HG02763 (cell line): Measurements from ENCODE around the gene ARX.

Experiments
- ATAC-seq: cut with Tn5 transposase; IDR thresholded peaks from one replicate; pipeline ENCODE4 v1.9.1; 2021; ENCODE audit warnings: mild to moderate bottlenecking, moderate library complexity; ENCODE audit not compliant: unreplicated experiment

The ARX gene

DNA sequence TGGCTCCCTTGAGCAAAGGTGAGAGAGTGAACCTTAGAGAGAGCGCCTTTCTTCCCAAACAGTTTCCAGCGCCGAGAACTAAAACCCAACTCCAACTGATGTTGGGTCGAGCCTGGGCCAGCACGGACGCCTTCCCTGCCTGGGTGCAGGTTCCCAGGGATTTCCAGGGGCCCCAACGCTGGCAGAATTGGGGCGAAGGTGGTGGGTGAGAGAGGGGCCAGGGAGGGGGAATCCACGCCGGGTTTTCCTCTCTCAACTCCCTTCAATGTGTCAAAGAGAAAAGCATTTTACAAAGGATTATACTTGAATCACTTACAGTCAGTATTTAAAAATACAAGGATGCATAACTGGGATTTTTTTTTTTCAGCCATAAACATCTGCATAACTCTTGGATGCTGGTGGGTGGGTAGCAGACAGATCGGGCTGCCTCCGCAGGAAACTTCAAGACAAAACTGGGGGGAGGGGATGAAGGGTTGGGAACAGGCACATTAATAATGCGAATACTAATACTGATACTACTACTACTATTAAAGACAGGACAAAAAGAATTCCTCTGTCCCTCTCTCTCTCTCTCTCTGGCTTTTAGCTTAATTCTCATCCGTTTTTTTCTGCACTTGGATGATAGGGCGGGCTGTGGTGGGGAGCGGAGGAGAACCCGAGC lies 1.3 kb upstream of the ARX start:
- ATAC-seq: no peak

DNA sequence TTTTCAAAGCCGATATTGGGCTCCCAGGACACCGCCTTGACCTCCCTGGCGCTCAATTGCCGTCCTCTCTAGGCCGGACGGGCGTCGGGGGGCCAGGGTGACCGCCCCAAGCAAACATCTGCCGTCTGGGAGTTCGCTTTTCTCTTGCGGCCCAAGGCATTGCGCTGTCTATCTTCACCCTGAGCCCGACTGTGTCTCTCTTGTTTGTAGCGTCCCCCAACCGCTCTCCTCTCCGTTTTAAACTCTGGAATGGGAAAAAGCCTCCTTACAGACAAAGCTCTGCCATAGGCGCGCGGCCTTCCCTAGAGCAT lies 551 bp upstream of the ARX start:
- no peak for ATAC-seq

DNA sequence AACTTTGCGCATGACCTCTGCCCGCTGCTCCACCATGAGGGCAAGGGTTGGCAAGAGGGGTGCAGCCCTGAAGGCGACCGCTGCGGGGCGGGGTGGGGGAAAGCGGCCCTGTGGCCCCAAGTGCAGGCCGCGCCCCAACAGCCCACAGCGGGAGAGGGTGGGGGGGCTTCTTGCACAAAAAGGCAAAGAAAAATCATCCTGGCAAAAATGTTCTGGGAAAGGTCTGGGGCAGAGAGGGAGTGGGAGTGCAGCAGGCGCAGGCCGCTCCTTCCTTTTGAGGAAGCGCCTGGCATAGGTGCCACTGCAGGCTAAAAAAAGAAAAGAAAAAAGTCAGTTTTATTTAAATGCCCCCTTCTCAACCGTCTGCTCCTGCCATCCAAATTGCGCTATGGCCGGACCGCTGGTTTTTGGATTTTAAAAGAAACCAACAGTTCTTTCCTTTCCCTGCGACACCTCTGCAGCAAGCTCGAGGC lies 1.4 kb downstream of the ARX start:
- no peak for ATAC-seq

DNA sequence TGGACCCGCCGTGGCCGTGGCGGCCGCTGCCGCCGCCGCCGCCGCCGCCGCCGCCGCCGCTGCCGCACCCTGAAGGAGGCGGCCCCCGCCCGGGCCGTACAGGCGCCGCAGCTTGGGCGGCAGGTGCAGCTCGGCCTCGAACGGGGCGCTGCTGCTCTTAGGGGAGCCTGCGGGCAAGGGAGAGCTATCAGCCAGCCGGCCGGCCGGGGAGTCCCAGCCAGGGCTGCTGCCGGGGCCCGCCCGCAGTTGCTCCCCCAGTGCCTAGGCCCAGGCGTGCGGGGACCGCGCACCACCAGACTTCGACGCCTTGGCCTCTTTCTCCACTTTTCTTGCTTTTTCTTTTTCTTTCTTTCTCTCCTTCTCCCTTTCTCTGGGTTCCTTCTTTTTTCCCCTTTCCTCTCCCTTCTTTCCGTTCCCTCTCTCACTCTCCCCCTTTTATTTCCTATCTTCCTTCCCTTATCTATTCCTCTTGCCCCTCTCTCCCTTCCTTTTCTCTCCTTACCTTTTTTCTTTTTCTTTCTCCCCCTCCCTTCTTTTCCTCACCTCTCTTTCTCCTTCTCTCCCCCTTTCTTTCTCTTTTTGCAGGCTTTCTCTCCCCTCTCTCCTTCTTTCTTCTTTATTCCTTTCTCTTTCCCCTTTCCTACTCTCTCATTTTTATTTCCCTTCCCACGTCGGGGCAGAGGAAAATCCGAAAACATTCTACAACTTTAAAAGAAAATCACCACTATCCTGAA lies 2.0 kb downstream of the ARX start:
- ATAC-seq: no peak

DNA sequence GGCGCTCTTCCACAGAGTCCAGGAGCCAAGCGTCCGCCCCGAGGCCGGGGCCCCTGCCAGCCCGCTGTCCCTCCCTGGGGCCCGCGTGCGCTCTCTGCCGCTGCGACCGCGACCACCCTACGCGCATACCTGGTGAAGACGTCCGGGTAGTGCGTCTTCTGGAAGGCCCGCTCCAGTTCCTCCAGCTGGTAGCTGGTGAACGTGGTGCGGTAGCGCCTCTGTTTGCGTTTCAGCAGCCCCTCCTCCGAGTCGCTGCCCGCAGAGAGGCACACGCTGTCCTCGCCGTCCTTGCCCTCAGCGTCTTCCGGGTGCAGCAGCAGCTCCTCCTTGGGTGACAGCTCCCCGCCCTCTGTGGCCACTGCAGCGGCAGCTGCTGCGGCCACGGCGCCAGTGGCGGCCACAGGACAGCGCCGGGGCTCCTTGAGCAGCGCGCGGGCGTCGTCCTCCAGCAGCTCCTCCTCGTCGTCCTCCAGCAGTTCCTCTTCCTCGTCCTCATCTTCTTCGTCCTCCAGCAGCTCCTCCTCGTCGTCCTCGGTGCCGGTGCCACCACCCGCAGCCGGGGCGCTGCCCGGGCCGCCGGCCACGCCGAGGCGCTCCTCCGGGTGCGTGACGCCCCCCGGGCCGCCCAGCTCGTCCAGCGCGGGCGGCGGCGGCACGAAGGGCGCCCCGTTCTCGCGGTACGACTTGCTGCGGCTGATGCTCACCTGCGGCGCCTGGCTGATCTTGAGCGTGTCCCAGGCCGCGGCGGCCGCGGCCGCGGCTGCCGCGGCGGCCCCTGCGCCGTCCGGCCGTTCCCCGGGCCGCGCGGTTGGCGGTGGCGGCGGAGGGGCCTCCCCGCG lies 2.8 kb downstream of the ARX start:
- ATAC-seq: no peak

DNA sequence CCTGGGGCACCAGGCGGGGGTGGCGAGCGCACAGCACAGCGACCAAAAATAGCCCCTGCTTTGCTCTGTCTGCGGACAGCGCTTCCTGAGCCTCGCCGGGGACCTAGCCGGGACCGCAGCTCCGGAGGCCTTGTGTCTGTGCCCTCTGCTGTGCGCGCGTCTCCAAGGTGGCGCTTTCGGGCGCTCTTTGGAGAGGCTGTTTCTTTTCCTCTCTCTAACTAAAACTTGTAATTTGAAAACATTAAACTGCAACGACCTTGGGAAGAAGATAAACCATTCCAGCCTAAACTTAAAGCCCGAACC lies 3.4 kb downstream of the ARX start:
- no peak for ATAC-seq

DNA sequence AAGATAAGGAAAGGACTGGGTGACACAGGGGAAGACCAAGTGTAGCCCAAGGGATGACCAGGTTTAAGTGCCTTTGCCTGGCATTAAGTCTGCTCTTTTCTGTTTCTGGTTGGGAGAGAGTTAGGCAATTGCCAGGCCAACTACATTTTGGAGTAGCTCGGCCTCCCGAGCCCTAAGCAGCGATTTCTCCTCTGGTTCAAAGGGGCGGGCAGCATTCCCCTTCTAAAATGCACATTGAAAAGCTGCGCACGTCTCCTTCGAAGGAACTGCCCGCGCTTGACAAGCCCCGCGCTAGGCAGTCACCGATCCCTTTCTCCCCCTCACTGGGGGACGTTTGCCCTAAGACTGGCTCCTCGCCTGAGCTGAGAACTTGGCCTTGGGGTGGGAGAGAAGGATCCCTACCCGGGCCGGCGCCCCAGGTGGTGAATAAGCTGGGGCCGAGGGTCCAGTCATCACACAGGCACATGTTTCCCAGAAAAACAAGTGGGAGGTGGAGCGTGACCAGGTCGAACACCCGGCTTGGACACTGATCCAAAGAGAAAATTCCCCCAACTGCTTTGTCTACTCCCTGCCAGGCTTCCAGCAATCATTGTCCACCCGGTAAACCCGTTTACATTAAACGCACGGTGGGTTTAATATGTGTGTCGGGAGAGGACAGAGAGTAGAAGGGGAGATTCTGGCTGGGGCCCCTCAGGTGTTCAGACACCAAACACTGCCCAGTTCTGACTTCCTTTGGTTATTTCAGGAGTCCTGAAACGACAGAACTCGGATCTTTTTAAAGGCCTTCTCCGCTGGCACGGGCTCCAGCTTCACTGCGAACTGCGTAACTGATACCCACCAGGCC lies 4.0 kb downstream of the ARX start:
- no peak for ATAC-seq

DNA sequence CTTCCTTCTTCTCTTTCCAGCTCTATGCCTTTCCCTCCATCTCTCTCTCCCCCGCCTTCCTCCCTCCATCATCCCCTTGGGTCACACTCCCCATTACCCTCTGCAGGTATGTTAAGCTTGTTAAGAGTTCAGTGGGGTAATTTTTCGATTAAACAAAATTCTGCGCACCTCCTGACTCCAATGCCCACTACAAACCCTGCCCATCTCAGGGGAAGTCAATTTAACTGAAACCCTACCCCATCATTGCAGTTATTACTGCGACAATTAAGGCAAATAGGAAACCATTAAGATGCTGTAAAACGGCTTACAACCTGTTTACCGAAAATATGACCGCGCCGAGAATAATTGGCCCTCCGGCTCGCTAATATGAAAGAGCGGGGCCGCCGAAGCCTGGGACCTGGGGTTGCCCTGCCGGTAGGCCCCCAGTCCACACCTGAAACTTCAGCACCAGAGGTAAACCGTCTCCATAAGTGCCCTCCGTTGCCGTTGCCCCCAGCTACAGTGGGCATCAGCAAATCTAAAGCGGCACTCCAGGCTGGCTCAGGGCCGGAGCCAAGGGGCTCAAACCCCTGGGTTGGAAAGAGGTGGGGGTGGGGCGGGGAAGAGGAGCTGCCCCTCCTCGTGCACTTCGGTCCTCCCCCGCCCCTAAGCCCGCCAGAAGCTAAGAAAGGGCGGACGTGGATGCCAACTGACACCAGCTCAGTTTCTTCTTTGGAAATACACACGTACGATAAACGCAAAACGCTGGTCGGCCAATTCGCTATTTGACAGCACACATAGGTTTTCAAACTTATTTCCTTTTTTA lies 4.8 kb downstream of the ARX start:
- ATAC-seq: no peak

DNA sequence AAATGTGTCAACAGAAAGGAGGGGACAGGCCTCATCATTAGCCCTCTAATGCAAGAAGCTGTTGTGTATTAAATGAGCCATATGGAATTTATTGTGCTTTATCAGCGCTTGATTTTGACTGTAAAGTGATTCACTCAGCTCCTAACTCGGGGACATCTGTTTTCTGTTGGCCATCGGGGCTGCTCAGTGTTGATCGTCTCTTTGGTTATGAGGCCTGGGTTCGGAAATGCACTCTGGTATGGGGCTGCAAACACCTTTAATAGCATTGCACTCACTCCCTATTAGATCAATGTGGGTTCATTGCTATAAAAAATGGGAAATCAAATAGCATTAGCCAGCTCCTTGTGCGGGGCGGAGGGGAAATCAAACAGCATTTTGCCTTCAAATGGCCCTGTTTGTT lies 6.4 kb downstream of the ARX start:
- ATAC-seq: no peak

DNA sequence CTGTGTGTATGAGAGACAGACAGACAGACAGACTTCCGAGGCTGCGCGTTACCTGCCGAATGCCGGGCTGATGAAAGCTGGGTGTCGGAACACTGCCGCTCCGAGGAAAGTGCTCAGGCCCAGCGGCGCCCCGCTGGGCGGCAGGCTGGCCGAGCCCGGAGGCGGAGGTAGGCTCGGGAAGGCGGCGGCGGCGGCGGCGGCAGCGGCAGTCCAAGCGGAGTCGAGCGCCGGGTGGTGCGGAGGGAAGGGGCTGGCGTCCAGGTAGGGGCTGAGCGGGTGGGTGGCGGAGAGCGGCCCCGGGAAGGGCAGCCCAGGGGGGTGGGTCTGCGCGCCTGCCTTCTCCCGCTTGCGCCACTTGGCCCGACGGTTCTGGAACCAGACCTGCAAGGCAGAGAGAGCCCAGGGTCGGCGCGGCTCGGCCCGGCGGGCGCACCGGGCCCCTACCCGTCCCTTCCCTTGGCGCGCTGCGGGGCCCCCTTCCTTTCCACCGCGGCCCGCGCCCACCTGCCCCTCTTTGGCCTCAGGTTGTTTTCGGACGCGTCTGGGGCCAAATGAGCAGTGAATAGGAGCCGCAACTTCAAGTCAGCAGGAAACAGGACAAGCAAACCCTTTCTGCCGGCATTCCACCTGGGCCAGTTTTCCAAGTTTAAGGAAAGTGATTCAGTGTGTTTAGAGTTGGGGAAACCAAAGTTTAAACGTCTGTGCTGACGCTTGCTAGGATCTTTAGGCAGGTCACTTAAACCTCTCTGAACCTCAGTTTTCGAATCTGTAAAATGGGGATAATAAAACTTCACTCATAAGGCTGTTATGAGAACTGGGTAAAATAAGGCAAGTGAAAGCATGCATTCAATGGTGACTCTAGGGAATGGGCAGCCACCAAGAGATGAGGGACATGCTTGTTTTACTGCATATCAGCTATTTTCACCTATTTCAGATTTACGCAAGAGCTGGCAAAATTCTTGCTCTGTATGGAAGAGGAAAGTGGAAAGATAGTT lies 8.4 kb downstream of the ARX start:
- ATAC-seq: no peak

DNA sequence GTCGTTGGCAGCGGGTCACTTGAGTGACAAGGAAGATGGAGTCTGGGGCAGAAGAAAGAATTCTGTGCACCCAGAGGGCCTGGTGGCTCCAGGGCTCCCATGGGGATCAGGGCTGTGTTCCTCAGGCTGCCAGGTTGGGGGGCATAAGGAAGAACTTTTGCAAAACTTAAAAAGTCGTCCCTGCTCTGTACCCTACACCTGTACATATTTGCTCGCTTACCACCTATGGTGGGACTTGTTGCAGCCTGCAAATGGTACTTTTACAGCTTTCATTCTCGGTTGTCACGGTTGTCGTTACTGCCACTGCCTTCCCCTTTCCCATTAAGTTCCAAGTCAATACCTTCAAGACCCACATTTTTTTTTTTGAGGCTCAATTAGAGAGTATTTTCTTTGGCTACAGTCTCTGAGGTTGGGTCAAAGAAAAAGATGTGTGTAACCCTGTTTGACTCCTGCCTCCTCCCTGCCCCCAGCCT lies 9.1 kb downstream of the ARX start:
- no peak for ATAC-seq

DNA sequence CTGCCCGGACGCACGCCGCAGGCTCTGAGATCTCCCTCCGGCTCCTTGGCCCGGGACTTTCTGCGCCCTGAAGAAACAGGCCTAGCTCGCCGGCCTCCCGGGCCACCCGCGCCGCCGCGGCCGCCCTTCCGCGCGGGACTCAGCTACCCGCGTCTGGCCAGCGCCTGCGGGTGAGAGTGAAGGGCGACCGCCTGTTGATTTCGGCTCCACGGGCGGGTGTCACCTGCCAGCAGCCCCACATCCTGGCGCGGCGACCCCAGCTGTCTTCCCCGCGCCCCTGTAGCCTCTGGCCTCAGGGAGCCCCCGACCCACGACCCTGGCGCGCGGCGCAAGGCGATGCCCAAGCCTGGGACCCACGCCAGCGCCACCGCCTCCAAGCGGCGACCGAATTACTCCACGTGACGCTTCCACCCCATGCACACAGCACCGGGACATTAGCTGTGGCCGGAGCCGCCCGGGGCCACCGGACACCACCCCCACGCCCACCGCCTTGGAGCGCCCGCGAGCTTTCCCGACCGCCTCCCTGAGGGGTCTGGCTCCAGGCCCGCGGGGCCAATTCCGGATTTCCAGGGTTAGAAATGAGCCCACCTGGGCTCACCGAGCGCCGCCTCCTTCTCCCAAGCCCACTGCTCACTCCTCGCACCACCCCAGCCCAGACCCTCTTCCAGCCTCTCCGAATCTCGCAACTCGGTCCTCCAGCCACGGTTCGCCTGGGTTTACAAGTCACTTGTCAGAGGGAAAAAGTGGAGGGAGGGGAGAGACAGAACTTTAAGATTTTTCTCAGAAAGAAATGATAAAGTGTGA lies 10.2 kb downstream of the ARX start:
- ATAC-seq: no peak

DNA sequence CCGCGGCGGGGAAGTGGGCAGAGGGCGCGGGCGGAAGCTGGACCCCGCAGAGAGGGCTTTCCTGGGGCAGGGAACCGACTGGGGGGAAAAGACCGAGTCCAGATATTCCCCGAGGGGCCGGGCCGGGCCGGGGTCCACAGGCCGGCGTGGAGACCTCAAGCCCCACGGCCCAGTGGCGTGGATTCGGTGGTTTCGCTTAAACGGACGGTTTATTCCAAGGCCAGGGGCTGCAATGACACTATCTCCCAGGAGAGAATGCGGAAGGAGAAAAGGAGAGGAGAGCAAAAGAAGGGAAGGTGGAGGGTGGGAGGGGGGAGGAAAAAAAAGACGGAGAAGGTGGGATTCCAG lies 10.8 kb downstream of the ARX start:
- no peak for ATAC-seq

DNA sequence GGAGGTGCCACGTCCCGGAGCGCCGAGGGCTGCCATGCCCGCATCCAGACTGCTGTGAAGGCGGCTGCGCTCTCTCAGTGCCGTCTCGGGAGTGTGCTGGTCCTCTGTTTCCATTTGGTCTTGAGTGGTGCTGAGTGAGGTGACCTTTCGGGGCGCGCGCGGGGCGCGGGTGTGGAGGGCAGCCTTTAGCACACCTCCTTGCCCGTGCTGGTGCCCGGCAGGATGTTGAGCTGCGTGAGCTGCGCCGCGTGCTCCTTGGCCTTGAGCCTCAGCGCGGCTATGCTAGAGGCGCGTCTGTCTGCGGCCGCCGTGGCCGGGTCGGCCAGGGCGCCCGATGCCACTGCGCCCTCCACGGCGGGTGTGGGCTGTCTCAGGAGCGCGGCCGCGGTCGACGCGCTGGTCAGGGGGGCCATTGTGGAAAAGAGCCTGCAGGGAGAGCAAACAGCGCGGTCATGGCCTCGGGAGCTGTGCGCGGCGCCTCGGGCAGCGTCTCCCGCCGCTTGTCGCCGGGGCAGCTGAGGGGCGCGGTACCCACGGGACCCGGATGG lies 11.2 kb downstream of the ARX start:
- no peak for ATAC-seq

DNA sequence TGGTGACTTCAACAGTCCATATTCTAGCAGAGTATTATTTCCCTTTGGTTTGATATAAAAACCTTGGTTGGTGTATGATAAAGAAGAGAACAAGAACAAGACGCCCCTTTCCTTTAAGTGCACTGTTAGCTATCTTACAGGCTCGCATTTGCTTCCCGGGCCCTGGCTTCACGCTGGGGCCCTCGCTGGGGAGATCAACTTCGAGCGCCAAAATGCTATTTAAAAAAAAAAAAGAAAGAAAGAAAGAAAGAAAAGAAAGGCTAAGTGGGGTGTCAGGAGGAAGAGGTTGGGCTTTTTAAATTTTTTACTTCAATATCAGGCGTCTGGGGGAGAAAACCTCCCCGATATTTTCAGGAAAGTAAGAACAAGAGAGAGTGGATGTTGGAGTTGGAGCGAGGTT lies 11.7 kb downstream of the ARX start:
- no peak for ATAC-seq

DNA sequence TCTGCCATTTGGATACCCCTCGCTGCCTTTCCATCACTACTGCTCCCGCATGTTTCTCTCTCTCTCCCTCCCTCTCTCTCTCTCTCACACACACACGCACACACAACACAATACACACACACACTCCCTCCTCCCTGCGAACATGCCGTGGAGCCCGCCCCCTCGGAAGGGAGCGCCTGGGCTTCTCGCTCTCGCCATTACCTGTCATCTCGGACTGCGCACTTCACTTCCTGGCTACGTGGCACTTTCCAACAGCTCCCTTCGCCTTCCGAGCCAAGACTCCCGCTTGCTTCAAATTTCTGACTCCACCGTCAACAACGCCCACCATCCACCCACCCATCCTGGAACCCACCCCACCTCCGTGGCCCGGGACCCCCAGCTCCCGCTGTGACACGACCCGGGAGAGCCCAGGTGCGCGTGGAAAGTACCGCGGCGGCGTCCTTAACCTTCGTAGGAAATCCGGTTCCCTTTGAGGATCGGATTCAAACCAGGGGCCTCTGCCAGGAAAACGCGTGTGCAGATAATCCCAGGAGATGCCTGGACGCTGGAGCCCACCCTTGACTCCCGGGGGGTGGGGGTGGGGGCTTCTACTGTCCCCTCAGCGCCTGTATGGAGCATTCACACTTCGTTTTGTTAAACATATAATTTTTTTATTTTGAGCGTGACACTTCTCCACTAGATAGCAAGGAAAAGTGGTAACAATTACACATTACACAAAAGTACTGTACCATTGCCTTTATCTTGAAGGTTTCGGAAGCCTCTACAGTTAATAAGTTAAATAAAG lies 12.5 kb downstream of the ARX start:
- no peak for ATAC-seq

DNA sequence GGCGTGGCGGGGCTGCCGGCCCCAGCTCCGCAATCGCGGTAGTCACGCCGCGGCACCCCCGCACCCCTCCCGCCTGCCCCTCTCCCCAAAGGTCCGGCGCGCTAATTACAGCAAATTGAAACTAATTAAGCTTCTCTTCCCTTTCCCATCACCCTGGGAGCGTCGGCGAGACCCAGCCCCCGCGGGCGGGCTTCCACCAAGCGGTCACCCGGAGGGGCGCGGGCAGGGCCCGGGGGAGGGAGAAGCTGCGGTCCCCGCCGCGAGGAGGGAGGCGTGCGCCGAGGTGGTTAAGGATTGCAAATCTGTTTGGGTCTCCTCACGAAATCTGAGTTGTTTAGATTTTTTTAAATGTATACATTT lies 13.1 kb downstream of the ARX start:
- no peak for ATAC-seq
